GM18907 (cell line): ENCODE results near the gene FA2H.
"Not testable (repeated sequence)": the region's sequence is repeated elsewhere in the genome, so short reads cannot be mapped to it uniquely, and the experiment has no call there.

Experiments
- ATAC-seq: cut with Tn5 transposase; IDR thresholded peaks from one replicate; pipeline ENCODE4 v1.9.1; 2021; ENCODE audit warnings: mild to moderate bottlenecking, moderate library complexity; ENCODE audit not compliant: unreplicated experiment

The FA2H gene

DNA sequence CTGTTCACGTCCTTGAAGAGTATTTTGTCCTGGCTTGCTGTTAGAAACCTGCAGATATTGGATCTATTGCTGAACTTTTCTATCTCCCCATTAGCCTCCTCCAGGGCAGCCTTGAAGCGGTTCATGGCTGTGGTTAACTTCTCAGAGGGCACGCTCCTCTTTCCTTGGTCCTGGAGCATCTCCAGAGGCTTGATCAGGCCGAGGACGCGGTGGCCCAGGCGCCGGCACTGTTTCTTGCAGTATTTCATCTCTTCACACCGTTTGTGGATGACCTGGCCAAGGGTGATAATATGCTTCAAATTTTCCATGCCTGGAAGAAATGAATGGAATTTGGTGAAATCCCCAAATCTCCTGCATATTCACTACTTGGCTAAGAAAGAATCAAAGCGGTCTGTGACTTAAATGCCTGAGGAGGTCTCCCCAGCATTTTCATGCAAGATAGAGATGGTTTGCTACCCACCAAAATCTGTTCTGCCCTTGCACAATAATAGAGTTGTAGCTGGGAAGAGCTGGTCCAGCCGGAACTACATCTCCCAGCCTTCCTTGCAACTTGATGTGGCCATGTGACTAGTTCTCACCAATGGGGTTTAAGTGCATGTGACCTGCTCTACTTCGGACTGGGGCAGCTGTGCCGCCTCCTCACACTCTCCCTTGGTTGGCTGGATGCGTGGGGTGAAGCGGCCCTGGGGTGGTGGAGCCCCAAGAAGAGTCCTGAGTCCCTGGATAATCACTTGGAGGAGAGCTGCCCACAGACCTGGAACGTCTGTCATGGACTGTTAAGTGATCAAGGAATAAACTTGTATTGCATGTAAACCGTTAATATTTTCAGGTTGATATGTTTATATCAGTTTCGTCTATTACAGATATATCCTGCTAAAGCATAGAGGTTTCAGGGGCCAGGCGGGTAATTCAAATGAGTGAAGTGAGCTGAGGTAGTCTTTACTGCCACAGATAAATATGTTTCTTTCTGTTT lies 78.9 kb downstream of the FA2H start:
- ATAC-seq: peak; percentile 91

DNA sequence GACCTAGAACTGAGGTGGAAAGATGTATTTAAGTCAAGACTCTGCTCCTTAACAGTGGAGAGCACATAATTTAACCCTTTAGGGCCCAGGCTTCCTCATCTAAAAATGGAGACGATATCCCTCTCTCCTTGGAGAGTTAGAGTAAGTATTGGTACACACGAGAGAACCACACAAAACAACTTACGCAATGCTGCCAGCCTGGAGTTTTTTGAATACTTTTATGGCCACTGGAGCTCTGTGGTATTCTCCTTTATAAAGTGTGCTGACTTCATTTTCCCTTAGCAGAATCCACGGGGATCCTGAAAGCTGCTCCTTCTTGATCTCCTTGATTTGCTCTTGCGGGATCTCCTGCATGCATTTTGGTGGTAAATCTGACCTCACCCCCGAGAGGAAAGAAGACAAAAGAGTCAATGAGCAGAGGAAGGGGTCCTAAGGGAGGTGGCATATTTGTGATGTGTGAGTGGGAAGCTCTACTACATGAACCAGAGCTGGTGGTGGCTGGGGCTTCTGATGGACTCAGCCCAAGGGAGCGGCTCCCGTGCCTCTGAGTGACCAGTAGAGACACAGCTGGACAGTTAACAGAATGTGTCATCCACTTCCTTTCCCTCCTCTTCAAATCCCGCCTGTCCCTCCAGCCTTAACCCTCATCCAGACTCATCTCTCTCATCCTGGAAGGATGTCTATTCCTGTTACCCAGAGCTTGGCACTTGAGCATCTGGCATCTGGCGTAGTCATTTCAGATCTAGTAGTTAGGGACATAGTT lies 83.3 kb downstream of the FA2H start:
- no peak for ATAC-seq

DNA sequence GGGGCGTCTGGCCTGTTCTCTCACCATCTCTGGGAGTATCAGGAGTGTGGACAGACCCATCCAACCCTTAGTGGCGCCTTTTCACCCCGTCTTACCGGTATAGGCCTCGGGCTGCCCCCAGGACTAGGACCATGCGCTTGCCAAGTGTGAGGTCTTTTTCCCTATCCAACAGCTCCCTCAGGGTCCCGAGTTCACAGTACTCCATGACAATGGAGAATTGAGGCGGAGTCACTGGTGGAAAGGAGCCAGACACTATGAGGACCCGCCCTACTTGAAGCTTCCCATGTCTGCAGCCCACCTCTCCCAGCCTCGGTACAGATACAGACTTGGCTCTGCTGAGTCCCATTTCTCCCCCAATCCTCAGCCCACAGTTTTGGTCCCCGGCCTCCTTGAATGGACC lies 92.1 kb downstream of the FA2H start:
- no peak for ATAC-seq

DNA sequence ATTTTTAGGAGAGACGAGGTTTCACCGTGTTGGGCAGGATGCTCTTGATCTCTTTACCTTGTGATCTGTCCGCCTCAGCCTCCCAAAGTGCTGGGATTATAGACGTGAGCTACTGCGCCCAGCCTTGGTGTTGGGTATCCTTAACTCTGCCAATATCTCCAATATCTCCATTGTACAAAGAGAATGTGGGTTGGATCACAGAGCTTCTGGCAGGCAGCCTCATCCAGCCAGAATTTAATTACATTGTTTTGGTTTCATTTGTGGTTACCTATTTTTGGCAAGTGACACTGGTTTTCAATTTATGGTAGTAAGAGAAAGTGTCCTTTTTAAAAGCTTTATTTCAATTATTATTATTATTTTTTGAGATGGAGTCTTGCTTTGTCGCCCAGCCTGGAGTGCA lies 93.9 kb downstream of the FA2H start:
- ATAC-seq: no peak

DNA sequence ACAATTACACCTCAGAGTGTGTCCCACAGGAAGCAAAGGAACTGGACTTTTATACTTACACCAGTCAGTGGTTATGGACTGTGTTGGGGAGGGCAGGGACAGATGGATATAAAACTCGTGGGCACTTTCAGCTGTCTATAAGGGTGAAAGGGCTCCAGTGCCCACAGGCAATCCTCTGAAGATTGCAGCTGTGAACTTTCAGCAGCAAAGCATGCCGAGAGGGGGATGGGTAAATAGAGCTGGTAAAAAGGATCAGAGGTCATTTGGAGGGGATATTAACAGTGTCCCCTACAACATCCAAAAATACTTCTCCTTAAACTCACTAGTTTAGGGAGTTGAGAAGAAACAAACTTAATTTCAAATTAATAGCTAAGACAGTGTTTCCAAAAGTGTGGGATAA lies 94.6 kb downstream of the FA2H start:
- ATAC-seq: no peak

DNA sequence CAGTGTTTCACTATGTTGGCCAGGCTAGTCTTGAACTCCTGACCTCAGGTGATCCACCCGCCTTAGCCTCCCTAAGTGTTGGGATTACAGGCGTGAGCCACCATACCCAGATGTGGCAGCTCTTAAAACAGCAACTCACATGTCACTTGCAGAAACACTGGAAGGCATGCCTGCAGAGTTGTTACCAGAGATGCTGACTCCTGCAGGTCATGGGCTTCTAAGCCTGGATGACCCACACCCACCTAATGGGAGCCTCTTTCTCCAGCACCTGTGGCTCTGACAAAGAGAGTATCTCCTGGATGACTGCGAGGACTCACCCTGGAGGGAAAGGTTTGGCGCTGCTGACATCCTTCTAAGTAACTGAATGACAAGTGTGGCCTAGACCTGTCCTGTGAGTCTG lies 96.8 kb downstream of the FA2H start:
- no peak for ATAC-seq

DNA sequence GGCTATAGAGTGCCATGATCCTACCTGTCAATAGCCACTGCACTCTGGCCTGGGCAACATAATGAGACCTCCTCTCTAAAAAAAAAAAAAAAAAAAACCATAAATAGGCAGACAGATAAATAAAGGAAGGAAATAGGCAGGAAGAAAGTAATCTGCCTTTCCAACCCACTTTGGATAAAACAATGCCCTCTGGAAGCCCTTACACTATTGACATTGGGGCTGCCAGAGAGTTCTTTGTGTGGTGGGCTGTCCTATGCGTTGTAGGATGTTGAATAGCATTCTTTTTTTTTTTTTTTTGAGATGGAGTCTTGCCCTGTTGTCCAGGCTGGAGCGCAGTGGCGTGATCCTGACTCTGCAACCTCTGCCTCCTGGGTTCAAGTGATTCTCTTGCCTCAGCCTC lies 100.7 kb downstream of the FA2H start:
- ATAC-seq: no peak

DNA sequence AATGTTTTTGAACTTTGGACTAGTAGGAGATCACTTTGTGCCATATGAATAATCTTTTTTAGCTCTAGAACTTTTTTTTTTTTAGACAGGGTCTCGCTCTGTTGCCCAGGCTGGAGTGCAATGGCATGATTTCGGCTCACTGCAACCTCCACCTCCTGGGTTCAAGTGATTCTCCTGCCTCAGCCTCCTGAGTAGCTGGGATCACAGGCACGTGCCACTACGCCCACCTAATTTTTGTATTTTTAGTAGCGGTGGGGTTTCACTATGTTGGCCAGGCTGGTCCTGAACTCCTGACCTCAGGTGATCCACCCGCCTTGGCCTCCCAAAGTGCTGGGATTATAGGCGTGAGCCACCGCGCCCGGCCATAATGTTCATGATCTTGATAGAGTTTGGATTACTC lies 105.7 kb downstream of the FA2H start:
- not testable (repeated sequence) for ATAC-seq

DNA sequence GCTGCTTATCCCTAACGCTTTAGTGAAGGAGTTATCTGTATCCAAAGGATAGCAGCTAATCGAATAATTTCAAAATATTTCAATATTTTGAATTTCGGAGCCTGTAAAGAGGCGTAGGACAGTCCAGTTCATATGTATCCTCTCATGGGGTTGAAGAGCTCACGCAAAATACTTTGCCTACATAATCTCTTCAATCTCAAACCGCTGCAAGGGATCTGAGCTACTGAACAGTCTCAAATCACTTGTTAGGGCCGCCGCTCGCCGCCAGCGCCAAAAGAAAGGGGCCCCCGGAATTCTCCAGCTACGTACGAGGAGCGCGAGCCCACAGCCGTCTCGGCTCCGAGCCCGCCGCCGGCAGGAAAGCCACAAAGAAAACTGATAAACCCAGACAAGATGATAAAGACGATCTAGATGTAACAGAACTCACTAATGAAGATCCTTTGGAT lies 107.3 kb downstream of the FA2H start:
- no peak for ATAC-seq

DNA sequence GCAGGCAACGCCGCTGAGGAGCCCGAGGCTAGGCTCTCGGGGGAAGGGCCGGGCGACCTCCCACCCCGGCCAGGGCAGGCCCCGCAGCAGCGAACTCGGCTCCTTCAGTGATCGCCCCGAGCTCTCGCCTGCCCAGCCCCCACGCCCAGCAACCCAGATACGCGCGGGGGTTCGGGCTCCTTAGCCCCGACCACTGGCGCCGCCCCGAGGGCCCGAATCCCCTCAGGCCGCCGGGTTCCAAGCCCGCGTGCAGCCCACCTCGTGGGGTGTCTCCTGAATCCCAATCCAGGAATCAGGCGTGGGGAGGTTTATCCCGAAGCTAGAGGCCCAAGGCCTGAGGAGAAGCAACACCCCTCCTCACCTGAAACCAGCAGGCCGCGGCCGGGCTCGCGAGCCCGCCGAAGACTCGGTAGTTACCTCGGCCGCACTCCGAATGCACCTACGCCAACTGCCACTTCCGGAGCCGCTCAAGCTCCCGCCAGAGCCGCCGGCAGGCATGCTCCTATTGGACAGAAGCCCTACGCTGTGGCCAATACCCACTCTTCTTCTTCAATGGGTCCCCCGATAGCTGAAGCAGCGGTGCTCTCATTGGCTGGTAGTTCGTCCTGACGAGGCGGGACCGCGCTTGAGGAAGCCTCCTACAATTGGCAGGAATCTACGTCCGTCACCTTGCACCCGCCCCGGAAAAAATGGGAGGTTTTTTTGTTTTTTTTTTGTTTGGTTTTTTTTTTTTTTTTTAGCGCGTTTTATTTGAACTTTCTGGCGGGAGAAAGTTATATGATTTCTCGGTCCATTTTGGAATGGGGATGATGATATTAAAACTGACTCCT lies 108.0 kb downstream of the FA2H start, which contains the start of gene RFWD3:
TSS of gene RFWD3 (minus strand) at position 453 of the 830 bp plus-strand sequence. CDS start 5,428 bp downstream, outside the sequence.
- peak; percentile 100 for ATAC-seq

DNA sequence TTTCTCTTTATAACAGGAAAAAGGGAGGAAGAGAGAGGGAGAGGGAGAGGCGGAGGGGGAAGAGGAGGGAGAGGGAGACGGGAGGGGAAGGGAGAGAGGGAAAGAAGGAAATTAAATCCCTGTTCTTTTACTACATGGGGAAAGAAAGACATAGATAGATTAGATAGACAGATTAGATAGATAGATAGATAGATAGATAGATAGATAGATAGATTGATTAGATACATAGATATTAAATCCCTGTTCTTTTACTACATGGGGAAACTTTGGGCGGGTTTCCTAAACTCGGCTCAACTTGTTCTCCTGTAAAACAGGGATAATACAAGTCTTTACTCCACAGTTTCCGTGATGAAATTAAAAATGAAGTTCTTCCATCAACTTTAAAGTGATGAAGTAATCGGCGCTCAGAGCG lies 108.6 kb downstream of the FA2H start:
- no peak for ATAC-seq
